Vagina (tissue), 2 donors: ENCODE results near the gene VGF.
"Not testable (repeated sequence)": the region's sequence is repeated elsewhere in the genome, so short reads cannot be mapped to it uniquely, and the experiment has no call there.

Experiments used
- POLR2A ChIP-seq, 2 donors: fragments of 450-650 bp; IDR thresholded peaks; one replicate each; pipeline ENCODE4 v1.6.1; 2017; ENCODE audit warnings: antibody characterized with exemption in 2 of 2, mild to moderate bottlenecking in 2 of 2, moderate library complexity in 2 of 2
- TF ChIP-seq, protein P1 (sequence below), 3 experiments: fragments of 450-650 bp in 2 of 3; fragments of 200-600 bp in 1 of 3; sonication (generic) in 1 of 3; IDR thresholded peaks; one replicate each; pipeline ENCODE4 v1.5.1; 2017 to 2019; ENCODE audit warnings: antibody characterized with exemption in 3 of 3, mild to moderate bottlenecking in 2 of 3, moderate library complexity in 2 of 3

DNA sequence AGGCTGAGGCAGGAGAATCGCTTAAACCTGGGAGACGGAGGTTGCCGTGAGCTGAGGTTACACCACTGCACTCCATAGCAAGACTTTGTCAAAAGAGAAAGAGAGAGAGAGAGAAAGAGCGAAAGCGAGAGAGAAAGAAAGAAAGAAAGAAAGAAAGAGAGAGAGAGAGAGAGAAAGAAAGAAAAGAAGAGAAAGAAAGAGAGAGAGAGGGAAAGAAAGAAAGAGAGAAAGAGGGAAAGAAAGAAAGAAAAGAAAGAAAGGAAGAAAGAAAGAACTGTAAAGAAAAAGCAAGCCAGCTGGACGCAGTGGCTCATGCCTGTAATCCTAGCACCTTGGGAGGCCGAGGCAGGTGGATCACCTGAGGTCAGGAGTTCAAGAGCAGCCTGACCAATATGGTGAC lies 52.2 kb downstream of the VGF start:
- not testable (repeated sequence) for TF ChIP-seq POLR2A (IDR thresholded peaks at IDR 0.05)
- TF ChIP-seq, protein P1, sequence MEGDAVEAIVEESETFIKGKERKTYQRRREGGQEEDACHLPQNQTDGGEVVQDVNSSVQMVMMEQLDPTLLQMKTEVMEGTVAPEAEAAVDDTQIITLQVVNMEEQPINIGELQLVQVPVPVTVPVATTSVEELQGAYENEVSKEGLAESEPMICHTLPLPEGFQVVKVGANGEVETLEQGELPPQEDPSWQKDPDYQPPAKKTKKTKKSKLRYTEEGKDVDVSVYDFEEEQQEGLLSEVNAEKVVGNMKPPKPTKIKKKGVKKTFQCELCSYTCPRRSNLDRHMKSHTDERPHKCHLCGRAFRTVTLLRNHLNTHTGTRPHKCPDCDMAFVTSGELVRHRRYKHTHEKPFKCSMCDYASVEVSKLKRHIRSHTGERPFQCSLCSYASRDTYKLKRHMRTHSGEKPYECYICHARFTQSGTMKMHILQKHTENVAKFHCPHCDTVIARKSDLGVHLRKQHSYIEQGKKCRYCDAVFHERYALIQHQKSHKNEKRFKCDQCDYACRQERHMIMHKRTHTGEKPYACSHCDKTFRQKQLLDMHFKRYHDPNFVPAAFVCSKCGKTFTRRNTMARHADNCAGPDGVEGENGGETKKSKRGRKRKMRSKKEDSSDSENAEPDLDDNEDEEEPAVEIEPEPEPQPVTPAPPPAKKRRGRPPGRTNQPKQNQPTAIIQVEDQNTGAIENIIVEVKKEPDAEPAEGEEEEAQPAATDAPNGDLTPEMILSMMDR (IDR thresholded peaks at IDR 0.05): not testable (repeated sequence)
